T follicular helper cell (primary cell): Measurements from ENCODE around the gene LASP1NB.

Source experiments
- DNase-seq: peaks from one replicate; pipeline ENCODE4 v3.0.0-alpha.2; 2020; ENCODE audit warnings: low read depth

Gene LASP1NB

DNA sequence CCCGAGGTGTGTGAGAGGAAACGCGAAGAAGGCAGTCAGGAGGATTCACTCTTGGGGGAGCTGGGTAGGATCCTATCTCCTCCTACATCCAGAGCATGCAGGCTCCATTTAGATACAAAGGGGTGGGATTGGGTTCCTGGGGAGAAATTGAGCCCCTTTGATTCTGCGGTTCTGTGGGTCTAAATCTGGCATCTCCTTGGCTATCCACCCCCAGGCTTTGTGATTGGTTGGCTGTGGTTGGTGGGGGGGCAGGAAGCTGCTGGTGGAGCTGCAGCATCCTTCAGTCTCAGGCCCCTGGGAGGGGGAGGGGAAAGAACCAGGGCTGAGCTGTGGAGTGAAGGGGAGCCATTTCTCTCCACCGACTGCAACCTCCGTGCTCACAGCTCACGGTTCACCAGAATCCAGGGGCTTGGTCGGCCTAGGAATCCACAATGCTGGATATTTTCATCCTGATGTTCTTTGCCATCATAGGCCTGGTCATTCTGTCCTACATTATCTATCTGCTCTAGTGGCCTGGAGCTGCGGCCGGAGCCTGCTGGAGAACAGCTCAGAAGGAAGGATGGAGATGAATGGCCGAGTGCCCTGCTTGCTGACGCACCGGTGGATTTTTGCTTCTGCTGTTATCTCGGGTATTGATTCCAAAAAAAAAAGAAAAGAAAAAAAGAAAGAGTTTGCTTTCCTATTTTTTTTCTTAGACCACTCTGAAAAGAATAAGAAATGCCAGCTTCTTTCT, at the start of gene LASP1NB:
TSS of gene LASP1NB (plus strand) at position 352 of the 733 bp plus-strand sequence.
- DNase-seq: no peak

DNA sequence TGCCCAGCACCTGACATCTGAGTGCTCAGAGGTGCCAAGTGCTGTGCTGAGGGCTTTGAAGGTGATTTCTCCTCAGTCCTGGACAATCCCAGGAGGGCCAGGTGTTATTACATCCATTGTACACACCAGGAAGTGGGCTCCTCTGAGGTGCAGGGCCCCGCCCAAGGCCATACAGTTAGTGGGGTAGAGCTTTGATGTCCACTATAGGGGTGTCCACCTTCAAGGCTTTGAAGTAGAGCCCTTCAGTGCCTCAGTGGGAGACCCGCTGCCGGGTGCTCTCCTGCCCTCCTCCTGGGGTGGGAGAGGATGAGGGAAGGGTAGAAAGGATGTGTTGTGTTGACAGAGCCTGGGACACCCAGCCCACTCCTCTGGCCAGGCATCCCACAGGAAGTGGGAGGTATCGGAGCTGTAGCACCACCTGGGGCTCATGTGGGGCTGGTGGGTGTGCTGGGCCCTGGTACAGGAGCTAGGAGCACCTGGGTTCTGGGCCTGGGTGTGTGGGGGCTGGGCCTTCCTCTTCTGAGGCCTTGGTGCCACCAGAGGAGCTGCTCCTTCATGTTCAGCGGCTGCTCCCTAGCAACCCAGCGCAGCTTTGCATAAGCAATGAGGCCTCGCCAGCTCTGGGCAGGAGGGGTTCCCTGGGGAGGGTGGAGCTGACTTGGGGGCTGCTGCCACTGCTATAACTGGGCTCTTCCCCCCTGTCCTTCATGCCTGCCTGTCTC, 48.1 kb upstream of the LASP1NB start:
- DNase-seq: peak; percentile 28

DNA sequence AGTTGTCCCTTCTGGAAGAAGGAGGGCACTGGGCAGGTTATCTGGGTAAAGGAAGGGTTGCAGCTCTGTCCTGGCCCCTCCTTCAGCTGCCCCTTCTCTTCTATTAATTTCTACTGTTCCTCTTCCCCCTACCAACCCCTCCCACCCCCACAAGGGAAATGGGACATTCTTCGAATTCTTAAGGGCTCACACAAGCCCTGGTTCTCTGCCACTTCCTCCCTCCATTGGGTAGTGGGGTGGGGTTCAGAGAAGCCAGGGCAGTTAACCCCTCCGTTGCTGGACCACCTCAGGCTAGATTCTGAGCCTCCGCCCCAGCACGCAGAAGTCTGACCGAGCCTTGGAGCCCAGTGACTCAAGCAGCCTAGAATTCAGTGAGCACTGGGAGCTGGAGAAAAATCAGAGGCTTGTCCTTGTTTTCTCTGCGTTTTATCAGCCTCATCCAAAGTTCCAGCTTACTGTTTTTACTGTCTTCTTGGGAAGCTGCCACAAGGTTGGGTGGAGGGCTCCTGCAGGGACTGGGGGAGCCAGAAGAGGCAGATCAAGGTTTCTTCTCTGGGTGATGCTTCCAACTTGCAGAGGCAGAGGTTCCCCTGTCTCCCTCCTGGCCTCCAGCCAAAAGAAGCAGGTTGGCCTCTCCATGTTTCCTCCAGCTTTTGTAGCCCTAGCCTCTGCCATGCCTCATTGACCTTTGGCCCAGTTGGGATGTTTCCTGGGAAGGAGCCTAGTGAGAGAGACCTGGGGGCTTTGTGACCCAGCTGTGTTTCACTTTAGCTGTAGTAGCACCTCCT, 45.3 kb upstream of the LASP1NB start:
- DNase-seq: no peak

DNA sequence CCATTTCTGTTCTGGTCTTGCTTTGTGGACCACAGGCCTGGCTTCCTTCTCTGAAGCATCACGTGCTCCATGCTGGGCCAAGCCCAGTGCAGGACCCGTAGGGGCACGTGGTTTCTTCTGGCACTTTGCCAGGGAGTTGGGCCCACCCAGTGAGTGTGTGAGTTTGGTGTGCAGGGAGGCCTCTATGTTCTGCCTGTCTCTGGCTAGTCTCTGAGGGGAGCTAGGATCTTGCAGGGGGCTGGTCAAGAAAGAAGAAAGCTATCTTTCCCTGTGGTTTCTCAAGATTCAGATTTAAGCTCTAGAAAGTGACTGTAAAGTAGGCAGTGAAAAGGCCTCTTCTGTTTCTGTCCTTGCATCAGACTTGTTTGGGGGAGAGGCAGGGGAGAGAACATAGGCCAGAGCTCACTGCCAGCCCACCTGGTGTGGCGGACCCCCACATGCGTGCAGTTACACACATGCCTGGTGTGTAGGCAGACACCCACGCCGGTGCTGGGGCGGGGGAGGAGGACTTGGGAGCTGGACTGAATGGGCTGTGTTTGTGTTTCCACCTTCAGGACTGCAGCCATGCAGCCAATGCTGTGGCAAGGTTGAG, 43.7 kb upstream of the LASP1NB start:
- DNase-seq: no peak

DNA sequence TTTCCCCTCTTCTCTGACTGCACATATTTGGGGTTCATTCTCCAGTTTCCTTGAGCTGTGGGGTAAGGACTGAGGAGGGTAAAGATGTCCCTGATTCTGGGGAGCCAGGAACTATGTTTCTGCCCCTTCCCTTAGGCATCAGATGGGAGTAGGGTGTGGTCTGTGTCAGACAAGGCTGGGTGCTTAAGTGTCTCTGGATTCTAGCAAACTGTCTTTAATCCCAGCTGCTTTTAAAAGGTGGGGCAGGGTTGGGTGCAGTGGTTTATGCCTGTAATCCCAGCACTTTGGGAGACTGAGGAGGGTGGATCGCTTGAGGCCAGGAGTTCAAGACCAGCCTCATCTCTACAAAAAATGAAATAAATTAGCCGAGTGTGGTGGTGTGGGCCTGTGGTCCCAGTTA, 42.5 kb upstream of the LASP1NB start:
- DNase-seq: no peak

DNA sequence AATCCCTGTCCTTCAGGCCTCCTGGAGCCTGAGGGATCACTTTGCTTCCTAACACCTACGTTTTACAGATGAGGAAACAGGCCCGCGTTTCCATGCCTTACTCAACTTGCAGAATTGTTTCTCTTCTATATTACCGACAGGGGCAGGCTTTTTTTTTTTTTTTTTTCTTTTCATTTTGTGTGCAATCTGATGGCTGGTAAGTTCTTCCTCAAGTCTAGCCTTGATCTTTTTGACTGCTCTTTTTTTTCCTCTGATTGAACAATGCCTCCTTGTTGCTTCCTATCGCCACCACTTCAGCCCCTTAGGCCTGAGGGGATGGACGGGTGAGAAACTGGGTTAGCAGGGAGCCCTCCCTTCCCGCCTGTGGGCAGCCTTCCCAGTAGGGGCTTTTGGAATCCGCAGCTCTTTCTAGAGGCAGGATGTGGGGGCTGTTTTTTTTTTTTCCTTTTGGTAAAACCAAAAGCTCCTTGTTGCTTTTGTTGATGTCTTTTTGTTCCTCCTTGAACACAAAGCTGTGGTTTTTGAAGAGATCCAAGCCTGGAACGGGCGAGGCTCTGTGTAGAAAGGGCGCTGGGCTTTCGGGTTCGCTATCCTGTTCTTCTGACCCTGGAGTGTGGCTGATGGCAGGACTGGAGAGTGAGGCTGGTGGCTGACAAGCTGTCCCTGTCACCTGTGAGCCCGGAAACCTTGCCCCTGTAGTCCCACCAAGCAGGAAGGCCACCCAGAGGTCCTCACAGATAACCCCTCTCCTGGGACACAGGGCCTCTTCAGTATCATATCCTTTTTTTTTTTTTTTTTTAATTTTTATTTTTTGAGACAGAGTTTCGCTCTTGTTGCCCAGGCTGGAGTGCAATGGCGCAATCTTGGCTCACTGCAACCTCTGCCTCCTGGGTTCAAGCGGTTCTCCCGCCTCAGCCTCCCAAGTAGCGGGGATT, 41.6 kb upstream of the LASP1NB start:
- DNase-seq: no peak

DNA sequence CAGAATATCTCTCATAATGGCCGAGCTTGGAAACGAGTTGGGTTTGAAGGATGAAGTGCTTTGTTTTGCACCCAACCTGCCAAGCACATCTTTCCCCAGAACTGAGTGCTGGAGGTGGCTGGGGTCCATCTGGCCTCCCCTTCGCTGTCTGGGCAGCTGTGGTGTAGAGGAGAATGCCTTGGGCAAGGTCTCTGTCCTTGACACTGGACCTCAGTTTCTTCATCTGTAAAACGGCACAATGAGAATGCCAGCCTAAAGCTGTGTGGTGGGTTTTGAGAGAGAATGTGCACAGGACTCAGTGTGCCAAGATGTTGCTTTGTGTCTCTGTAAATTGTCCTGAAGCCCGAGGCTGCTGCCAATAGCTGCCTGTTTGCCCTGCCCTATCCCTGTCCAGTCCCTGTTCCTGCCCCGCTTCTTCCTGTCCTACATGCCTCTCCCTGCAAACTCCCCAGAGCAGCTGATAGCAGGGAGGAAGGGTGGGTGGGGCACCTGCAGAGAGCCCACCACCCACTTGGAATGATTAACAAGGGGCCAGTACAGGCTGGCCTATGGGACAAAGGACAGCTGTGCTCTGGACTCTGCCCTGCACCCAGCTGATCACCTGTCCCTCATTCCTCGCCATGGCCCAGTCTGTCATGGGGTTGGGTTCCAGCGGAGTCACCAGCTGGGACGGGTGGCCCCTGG, 40.2 kb upstream of the LASP1NB start:
- no peak for DNase-seq

DNA sequence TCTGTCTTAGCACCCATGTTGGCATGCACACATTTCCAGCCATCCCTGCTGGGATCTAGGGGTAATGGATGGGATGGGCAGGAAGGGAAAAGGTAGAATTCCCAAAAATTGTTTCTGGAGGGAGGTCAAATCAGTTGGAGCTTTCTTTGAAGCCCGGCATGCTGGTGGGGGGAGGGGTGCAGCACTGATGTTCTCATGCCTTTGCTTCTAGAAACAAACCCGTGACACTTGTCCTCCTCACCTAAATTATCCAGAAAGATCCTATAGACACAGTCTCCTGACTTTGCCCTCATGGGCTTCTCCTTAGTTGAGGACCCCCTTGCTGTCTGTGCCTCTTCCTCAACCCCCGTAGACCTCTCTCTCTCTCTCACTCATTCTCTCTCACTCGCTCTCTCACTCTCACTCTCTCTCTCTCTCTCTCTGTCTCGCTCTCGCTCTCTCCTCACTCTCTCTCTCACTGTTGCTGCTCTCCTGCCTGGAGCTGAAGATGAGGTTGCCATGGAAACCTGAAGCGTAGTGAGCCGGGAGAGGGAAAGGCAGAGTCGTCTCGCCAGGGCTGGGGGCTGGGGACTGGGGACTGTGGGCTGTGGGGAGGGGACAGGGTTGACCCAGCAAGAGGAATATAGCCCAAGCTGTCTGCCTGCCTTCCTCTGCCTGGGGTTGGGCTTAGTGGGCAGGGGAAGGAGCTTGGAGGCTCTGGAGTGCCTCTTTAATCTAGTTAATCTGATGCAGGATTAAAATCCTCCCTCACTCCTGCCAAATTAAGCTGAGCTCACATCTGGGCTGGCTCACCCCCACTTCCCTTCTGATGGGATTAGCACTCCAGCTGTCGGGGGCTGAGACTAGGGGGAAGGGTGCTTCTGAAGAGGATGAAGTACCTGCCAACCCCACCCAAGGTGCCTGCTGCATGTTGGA, 39.4 kb upstream of the LASP1NB start:
- no peak for DNase-seq

DNA sequence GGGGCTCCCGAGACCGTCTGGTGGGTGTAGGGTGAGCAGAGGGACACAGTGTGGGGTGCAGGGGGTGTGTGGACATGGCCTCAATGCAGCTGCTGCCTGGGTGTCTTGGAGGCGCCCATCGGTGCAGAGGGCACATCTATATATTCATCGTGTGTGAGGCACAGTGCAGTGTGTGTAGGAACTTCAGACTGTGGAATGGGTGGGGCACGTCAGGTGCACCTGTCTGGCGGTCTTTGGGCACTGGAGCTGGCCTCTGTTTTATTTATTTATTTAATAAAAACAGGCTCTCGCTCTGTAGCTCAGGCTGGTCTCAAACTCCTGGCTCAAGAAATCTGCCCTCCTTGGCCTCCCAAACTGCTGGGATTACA, 38.8 kb upstream of the LASP1NB start:
- DNase-seq: no peak

DNA sequence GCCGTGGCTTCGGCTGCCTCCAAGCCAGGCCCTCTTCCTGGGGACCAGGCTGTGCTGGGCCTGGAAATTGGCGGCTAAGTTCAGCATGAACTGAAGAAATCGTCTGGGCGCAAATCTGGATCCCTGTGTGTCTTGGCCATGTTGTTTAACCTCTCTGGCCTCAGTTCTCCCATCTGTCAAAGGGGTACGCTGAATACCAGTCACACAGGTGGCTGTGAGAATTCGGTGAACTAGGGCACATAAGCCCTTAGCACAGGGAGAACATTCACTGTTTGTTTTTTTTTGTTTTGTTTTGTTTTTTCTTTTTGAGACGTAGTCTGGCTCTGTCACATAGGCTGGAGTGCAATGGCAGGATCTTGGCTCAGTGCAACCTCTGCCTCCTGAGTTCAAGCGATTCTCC, 36.6 kb upstream of the LASP1NB start:
- no peak for DNase-seq

DNA sequence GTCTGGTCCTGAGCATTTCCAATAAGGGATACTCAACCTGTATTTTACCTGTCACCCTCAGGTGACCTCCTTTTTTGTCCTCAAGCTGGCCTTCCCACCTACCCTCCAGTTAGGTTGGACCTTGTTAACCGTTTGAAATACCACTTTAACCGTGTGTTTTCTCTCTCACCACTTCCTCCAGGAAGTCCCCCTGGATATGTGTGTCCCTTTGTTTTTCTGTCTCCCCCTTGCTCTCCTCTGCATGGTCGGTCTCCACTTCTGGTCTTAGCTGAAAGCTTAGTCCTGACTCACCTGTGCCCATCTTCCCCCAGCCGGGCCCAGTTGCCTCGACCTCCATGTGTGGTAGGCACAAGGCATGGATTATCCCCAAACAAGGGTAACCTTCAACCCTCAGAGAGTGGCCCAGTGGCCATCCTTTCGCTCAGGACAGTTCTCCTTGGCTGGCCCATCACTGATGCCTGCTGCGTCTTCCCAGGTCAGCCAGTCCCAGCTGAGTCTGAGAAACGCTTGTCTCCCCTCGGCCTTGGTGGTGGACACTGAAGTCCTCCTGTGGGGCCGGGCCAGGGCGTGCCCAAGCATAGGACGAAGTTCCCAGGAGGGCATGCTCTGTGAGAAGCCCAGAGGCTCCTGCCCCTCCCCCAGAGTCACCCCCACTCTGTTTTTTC, 35.5 kb upstream of the LASP1NB start:
- DNase-seq: no peak

DNA sequence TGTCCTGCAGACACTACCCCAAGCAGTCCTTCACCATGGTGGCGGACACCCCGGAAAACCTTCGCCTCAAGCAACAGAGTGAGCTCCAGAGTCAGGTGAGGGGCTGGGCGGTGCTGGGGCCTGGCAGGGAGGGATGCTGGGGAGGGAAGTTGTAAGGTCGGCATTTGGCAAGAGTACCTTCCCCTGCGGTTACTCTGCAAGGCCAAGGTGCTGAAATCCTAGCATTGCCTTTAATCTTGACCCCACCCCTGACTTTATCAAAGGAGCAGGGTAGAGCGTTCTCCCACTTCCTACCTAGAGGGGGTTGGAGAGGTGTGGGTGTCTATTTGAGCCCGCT, 35.0 kb upstream of the LASP1NB start:
- DNase-seq: no peak

DNA sequence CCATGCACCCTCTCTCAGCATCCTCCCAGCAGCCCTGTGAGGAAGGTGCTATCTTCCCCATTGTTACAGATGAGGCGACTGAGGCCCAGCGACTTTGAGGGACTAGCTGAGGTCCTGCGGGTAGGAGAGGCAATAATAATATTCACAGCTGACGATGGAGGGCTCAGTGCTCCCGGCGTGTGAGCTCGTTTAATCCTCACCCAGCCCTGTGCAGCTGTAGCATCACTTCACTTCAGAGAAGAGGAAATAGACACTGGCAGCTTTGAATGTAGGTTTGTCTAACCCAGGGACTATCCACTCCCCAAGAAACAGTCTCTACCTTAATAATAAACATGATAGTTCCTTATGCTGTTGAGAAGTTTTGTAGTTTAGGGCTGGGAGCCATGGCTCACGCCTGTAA, 34.0 kb upstream of the LASP1NB start:
- DNase-seq: no peak

DNA sequence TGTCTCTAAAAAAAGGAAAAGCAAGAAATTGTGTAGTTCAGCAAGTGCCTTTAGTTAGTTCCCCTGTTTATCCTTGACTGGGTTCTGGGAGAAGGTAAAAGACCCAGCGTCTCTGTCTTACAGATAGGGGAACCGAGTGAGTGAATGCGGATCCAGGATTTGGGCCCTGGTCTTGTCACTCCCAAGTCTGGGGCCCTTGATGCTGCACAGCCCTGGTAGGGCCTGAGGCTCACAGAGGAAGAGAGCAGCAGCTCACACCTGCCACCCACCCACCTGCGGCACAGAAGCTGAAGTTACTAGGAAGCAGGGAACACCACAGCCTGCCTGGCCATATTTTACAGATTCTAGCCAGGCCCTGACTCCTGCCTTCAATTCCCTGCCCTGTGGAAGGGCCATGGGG, 33.3 kb upstream of the LASP1NB start:
- DNase-seq: no peak

DNA sequence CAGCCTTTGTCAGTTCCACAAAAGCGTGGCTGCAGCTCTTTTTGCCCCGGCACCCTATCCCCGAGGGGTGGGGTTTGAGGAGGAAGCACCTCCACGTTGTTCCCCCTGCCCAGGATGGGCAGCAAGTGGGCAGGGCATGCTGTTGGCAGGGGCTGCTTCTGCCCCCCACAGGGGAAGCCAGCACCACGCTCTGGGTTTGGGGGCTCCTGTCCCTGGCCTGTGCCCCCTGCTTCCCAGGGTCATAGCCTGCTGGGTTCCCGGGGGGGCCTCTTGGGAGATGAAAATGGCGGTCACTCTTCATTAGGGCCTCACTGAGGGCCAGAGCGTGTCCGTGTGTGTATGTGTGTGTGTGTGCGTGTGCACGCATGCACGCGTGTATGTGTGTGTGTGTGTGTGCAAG, 32.8 kb upstream of the LASP1NB start:
- DNase-seq: no peak

DNA sequence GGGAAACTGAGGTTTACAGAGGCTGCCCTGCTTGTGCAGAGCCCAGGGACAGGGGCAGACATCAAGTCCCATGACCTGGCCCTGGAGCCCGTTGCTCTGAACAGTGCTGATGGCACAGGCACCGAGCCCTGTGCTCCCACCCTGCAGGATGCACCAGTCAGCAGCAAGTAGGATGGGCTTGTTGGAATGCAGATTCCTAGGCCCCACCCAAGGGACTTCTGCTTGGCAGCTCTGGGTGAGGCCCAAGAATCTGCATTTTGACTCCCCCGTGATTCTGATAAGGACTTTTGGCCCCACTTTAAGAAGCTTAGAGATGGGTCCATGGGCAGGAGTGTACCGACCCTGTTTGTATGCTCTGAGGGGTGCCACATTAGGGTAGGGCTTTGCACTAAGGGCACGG, 32.3 kb upstream of the LASP1NB start:
- no peak for DNase-seq

DNA sequence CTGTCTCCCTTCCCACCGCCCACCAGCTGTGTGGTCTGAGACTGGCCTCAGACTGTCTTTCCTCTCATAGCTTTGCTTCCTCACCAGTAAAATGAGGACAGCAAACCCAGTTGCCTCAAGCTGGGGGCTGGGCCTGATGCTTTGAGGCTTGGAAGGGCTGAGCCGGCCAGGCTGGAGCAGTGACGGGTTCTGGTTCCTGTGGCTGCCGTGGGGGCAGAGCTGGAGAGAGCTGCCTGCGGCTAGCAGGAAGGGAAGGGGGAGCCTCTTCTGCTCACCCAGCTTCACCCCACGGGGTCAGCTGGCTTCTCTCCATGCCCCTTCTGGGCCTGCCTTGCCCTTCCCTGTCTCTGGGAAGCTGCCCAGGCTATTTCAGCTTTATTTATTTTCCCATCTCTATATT, 31.8 kb upstream of the LASP1NB start:
- no peak for DNase-seq

DNA sequence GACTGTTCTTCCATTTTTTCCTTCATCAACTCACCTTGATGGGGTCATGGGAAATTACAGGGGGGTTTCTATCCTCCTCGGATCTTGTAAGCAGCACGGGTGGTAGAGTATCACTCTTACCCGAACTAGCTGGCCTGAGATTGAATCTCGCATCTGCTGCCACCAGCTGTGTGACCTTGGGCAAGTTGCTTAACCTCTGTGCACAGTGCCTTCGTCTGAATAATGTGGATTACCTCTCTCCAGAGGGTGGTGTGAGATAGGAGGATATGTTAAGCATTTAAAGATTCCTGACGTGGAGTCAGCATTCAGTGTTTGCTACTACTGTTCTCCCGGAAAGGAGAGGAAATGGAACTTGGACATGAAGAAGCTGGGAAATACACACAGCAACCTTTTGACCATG, 31.1 kb upstream of the LASP1NB start:
- no peak for DNase-seq

DNA sequence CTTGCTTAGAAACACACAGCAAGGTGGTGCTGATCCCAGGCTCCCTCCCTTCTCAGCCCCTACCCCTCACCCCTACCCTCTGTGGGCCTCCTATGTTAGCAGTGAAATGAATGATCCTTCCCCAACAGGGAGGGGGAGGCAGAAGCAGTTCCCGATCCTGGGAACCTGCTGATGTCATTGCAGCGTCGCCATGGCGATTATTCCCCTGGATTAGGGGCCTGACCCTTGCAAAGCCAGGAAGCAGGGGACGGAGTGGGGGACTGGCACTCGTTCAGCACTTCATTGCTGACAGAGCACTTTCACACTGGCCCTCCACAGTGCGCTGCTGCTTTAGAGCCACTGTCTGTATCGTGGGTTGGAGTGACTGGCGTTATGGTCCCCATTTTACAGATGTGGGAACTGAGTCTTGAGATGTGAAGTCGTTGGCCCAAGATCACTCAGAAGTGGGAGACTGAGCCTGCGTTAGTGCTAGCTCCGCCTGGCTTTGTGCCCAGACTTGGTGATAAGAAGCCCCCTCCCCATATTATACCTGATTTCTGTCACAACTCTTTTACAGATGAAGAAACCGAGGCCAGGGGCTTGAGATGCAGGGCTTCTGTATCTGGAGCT, 29.0 kb upstream of the LASP1NB start:
- DNase-seq: no peak
